H1 (cell line): ENCODE data around the gene HOXD12. TPM values are rescaled to one million over a fixed set of nuclear protein-coding genes. Genes with fewer than 3 reads are reported as not detected.

Source experiments
- CTCF ChIA-PET: fragments of 300-600 bp; sonication (Branson Sonifier 250); formaldehyde crosslinking; loops from one replicate; lab custom pipeline; 2021; ENCODE audit not compliant: partially characterized antibody; lab: Charles Lee
- POLR2A ChIA-PET: fragments of 300-600 bp; sonication (Branson Sonifier 250); formaldehyde crosslinking; loops from one replicate; lab custom pipeline; 2021; ENCODE audit warnings: inconsistent platforms; ENCODE audit not compliant: partially characterized antibody; lab: Charles Lee
- DNase-seq, 2 experiments: peaks; one replicate each; pipeline versions ENCODE4 v3.0.0 to v3.0.0-alpha.2; 2010 to 2022; ENCODE audit warnings: low spot score in 2 of 2, low read depth in 1 of 2, mixed read lengths in 1 of 2
- FAIRE-seq: peaks from 2 replicates; lab custom pipeline; 2011; peaks lifted over from hg19 to GRCh38; lab: Jason Lieb, UNC
- H2AFZ ChIP-seq: 2 replicates; pipeline ENCODE4 v1.8.1; 2012; ENCODE audit warnings: low read length, inconsistent platforms
- H2AK5ac ChIP-seq: 2 replicates; pipeline ENCODE4 v1.6.1; 2013; ENCODE audit warnings: low read depth, low read length
- H2BK120ac ChIP-seq: replicated peaks from 2 replicates; pipeline ENCODE3; 2013; ENCODE audit warnings: low read depth, low read length, inconsistent platforms
- H2BK12ac ChIP-seq: 2 replicates; pipeline ENCODE4 v1.6.1; 2013; ENCODE audit warnings: low read depth, low read length
- H2BK15ac ChIP-seq: 2 replicates; pipeline ENCODE4 v1.6.1; 2013; ENCODE audit warnings: low read length
- H2BK20ac ChIP-seq: 2 replicates; pipeline ENCODE4 v1.6.1; 2013; ENCODE audit warnings: low read length
- H2BK5ac ChIP-seq: 2 replicates; pipeline ENCODE4 v1.6.1; 2013; ENCODE audit warnings: low read depth, low read length
- H3K14ac ChIP-seq: 2 replicates; pipeline ENCODE4 v1.6.1; 2013; ENCODE audit warnings: inconsistent platforms; ENCODE audit not compliant: insufficient read length
- H3K18ac ChIP-seq: 2 replicates; pipeline ENCODE4 v1.6.1; 2013; ENCODE audit warnings: low read length; ENCODE audit errors: extremely low read depth
- H3K23ac ChIP-seq: 2 replicates; pipeline ENCODE4 v1.6.1; 2013; ENCODE audit warnings: inconsistent platforms; ENCODE audit not compliant: insufficient read length
- H3K23me2 ChIP-seq: 2 replicates; pipeline ENCODE4 v1.6.1; 2013; ENCODE audit warnings: low read depth, low read length
- H3K27ac ChIP-seq: 2 replicates; pipeline ENCODE4 v1.6.1; 2011; ENCODE audit warnings: low read depth, low read length, inconsistent platforms
- H3K27me3 ChIP-seq, 4 experiments: replicated peaks in 1 of 4; 1 replicate in 1 of 4; 2 replicates in 3 of 4; pipeline versions ENCODE4 v1.6.1 to v1.8.1; 2011 to 2013; ENCODE audit warnings: low read length in 3 of 4, mild to moderate bottlenecking in 3 of 4, inconsistent platforms in 2 of 4, mixed read lengths in 2 of 4, moderate library complexity in 1 of 4; ENCODE audit not compliant: control insufficient read depth in 3 of 4, insufficient read depth in 3 of 4; ENCODE audit errors: extremely low read depth in 1 of 4
- H3K36me3 ChIP-seq, 4 experiments: 2 replicates each; pipeline versions ENCODE4 v1.6.1 to v1.8.1; 2011 to 2013; ENCODE audit warnings: mild to moderate bottlenecking in 4 of 4, low read length in 3 of 4, moderate library complexity in 2 of 4, control low read depth in 1 of 4, inconsistent platforms in 1 of 4; ENCODE audit not compliant: insufficient read depth in 4 of 4, control insufficient read depth in 2 of 4
- H3K4ac ChIP-seq: replicated peaks from 2 replicates; pipeline ENCODE3; 2013; ENCODE audit warnings: low read length, low read depth, mixed read lengths, inconsistent platforms; ENCODE audit not compliant: insufficient read length
- H3K4me1 ChIP-seq, 4 experiments: replicated peaks in 1 of 4; 1 replicate in 1 of 4; 2 replicates in 3 of 4; pipeline versions ENCODE4 v1.6.1 to v1.8.1; 2011 to 2013; ENCODE audit warnings: low read length in 3 of 4, inconsistent platforms in 2 of 4, mixed read lengths in 1 of 4; ENCODE audit not compliant: insufficient read depth in 4 of 4, control insufficient read depth in 3 of 4
- H3K4me2 ChIP-seq, 2 experiments: 2 replicates each; pipeline versions ENCODE4 v1.6.1 to v1.8.1; 2011 to 2013; ENCODE audit warnings: low read depth in 2 of 2, low read length in 2 of 2, control low read depth in 1 of 2, inconsistent platforms in 1 of 2, mild to moderate bottlenecking in 1 of 2; ENCODE audit not compliant: insufficient read depth in 1 of 2
- H3K4me3 ChIP-seq, 4 experiments: fragments of 200-600, 300-600 bp in 1 of 4; sonication (generic), shearing (Covaris generic), sonication (Bioruptor Twin) in 1 of 4; 2 replicates each; pipeline versions ENCODE4 v1.5.1 to v1.8.1; 2011 to 2016; ENCODE audit warnings: low read length in 4 of 4, low read depth in 3 of 4, control low read depth in 2 of 4, inconsistent platforms in 2 of 4, mild to moderate bottlenecking in 2 of 4, mixed read lengths in 1 of 4, moderate library complexity in 1 of 4; ENCODE audit not compliant: insufficient read depth in 2 of 4; ENCODE audit errors: extremely low read depth in 1 of 4
- H3K56ac ChIP-seq: replicated peaks from 2 replicates; pipeline ENCODE3; 2013; ENCODE audit warnings: low read depth, mild to moderate bottlenecking, mixed read lengths, low read length, inconsistent platforms; ENCODE audit not compliant: insufficient read length
- H3K79me1 ChIP-seq: 2 replicates; pipeline ENCODE4 v1.6.1; 2013; ENCODE audit warnings: low read depth, low read length, control low read depth
- H3K79me2 ChIP-seq, 2 experiments: 2 replicates each; pipeline versions ENCODE4 v1.6.1 to v1.8.1; 2012 to 2013; ENCODE audit warnings: low read length in 2 of 2, mild to moderate bottlenecking in 2 of 2, inconsistent platforms in 1 of 2; ENCODE audit not compliant: insufficient read depth in 2 of 2, control insufficient read depth in 1 of 2
- H3K9ac ChIP-seq, 4 experiments: replicated peaks in 1 of 4; 1 replicate in 1 of 4; 2 replicates in 3 of 4; pipeline versions ENCODE4 v1.6.1 to v1.8.1; 2011 to 2013; ENCODE audit warnings: low read depth in 3 of 4, low read length in 3 of 4, control low read depth in 2 of 4, mild to moderate bottlenecking in 2 of 4, moderate library complexity in 2 of 4, inconsistent platforms in 1 of 4; ENCODE audit errors: extremely low read depth in 1 of 4
- H3K9me3 ChIP-seq, 2 experiments: 2 replicates each; pipeline versions ENCODE4 v1.6.1 to v1.8.1; 2012 to 2013; ENCODE audit warnings: mild to moderate bottlenecking in 2 of 2, moderate library complexity in 2 of 2, control low read depth in 1 of 2, inconsistent platforms in 1 of 2, low read depth in 1 of 2, low read length in 1 of 2, mixed read lengths in 1 of 2; ENCODE audit not compliant: insufficient read depth in 2 of 2
- H4K20me1 ChIP-seq, 2 experiments: replicated peaks in 1 of 2; 2 replicates each; pipeline versions ENCODE3 to v1.8.1; 2011 to 2013; ENCODE audit warnings: inconsistent platforms in 2 of 2, low read length in 2 of 2, mild to moderate bottlenecking in 1 of 2; ENCODE audit not compliant: insufficient read depth in 2 of 2, control insufficient read depth in 1 of 2
- H4K5ac ChIP-seq: 2 replicates; pipeline ENCODE4 v1.6.1; 2013; ENCODE audit warnings: low read length, low read depth, mixed read lengths, inconsistent platforms; ENCODE audit not compliant: insufficient read length
- H4K8ac ChIP-seq: 2 replicates; pipeline ENCODE4 v1.8.0; 2013; ENCODE audit warnings: mild to moderate bottlenecking, moderate library complexity, low read length, inconsistent platforms; ENCODE audit not compliant: insufficient read depth; ENCODE audit errors: extremely low read depth
- H4K91ac ChIP-seq: replicated peaks from 2 replicates; pipeline ENCODE3; 2013; ENCODE audit warnings: low read length, mixed read lengths, inconsistent platforms; ENCODE audit not compliant: insufficient read length
- ATF2 ChIP-seq: IDR thresholded peaks from 2 replicates; pipeline ENCODE4 v1.6.1; 2012; ENCODE audit warnings: low read length, inconsistent platforms
- BCL11A ChIP-seq, 2 experiments: IDR thresholded peaks; one replicate each; pipeline ENCODE4 v1.6.1; 2011; ENCODE audit warnings: low read depth in 2 of 2, low read length in 2 of 2, mild to moderate bottlenecking in 2 of 2
- CREB1 ChIP-seq: IDR thresholded peaks from 2 replicates; pipeline ENCODE4 v1.6.1; 2012; ENCODE audit warnings: inconsistent platforms
- CTBP2 ChIP-seq: IDR thresholded peaks from 2 replicates; pipeline ENCODE4 v1.7.0; 2011; ENCODE audit warnings: borderline replicate concordance, mild to moderate bottlenecking, moderate library complexity, mixed read lengths, low read length; ENCODE audit not compliant: insufficient read depth, insufficient read length
- EZH2 ChIP-seq: fragments of 200-600 bp; sonication (generic); IDR thresholded peaks from 2 replicates; pipeline ENCODE4 v1.7.1; 2012; ENCODE audit warnings: low read depth, mild to moderate bottlenecking, moderate library complexity, low read length, inconsistent platforms; ENCODE audit not compliant: severe bottlenecking
- HDAC6 ChIP-seq: IDR thresholded peaks from one replicate; pipeline ENCODE4 v1.7.1; 2012; ENCODE audit warnings: low read depth, mild to moderate bottlenecking, inconsistent platforms, low read length, moderate library complexity
- RBBP5 ChIP-seq: IDR thresholded peaks from 2 replicates; pipeline ENCODE4 v1.7.1; 2012; ENCODE audit warnings: low read depth, mild to moderate bottlenecking, inconsistent platforms, low read length, moderate library complexity, borderline replicate concordance
- RFX5 ChIP-seq: IDR thresholded peaks from 2 replicates; pipeline ENCODE4 v1.6.1; 2011; ENCODE audit warnings: low read depth, low read length, improper control_type of control experiment, borderline replicate concordance
- RNF2 ChIP-seq: fragments of 200-900, 300-1000 bp; sonication (generic); IDR thresholded peaks from 2 replicates; pipeline ENCODE4 v1.7.1; 2016; ENCODE audit warnings: borderline replicate concordance, low read depth, mild to moderate bottlenecking, antibody characterized with exemption, low read length; ENCODE audit not compliant: poor library complexity, severe bottlenecking; ENCODE audit errors: missing control alignments
- SIRT6 ChIP-seq: IDR thresholded peaks from one replicate; pipeline ENCODE4 v1.7.1; 2012; ENCODE audit warnings: low read length, inconsistent platforms
- SP2 ChIP-seq: IDR thresholded peaks from 2 replicates; pipeline ENCODE4 v1.6.1; 2012; ENCODE audit warnings: mild to moderate bottlenecking, low read length, inconsistent platforms
- SUZ12 ChIP-seq: fragments of 200-600 bp; sonication (generic); IDR thresholded peaks from 2 replicates; pipeline ENCODE4 v1.6.1; 2012; ENCODE audit warnings: mild to moderate bottlenecking, inconsistent platforms, low read length, moderate library complexity, mixed read lengths
- polyA plus RNA-seq, 7 experiments: library from polyadenylated mRNA; depleted of rRNA in 3 of 7; stranded (reverse) in 5 of 7; unstranded in 2 of 7; fragments of >200 nt in 5 of 7; fragments of 200-250 nt in 2 of 7; gene quantifications; 1 replicate in 5 of 7; 2 replicates in 1 of 7; 4 replicates in 1 of 7; pipeline versions ENCODE4 v1.2.1 to v1.2.3, GENCODE V29; 2011 to 2013; ENCODE audit warnings: missing spikeins in 2 of 7, mixed read lengths in 2 of 7
- total RNA-seq: library from RNA; stranded (reverse); fragmentation: NEBNext Ultra II Directional; extraction: Animal tissue kit (Norgen Biotek cat#: 25700); gene quantifications from 2 replicates; pipeline ENCODE4 v1.2.1, GENCODE V29; 2021

HOXD12 gene
- total and polyA plus RNA-seq, 2 of the 8 experiments (the other 6 are each of a cell fraction or from before 2014, with no cell fraction given) = not detected

GRCh38 chr2:176089843-176090395 is 9.7 kb upstream of the HOXD12 start:
- Histone ChIP-seq H4K5ac (no peak overlapping the region), H2BK120ac (no peak overlapping the region), H4K91ac (no peak overlapping the region), H2AFZ (no peak overlapping the region), H3K4me1 (peaks cover 0 to 12% (median 10%) of the 10 kb centered on the region in 4 experiments; a peak in 6 of 7 replicates), H3K27me3 (peaks cover 93 to 100% (median 99%) of the 10 kb centered on the region in 4 experiments), H3K14ac (no peak overlapping the region), H3K9ac (no peak overlapping the region), H4K8ac (no peak overlapping the region), H2BK5ac (no peak overlapping the region), H3K4ac (no peak overlapping the region), H2BK12ac (peak overlapping the region; percentile 55; the same call in 1 of the 2 replicates), H3K79me1 (no peaks in the 10 kb centered on the region), H2BK20ac (no peak overlapping the region), H2AK5ac (no peak overlapping the region), H3K18ac (no peak overlapping the region), H3K79me2 (no peaks in the 10 kb centered on the region), H3K56ac (no peak overlapping the region), H3K4me3 (no peak overlapping the region), H2BK15ac (0 out of 2 replicates have a peak overlapping the region, but pooled peaks have one; percentile 49), H3K23me2 (peaks cover 2% of the 10 kb centered on the region; the same call in 1 of the 2 replicates), H3K4me2 (no peak overlapping the region), H3K9me3 (no peaks in the 10 kb centered on the region; a peak in 1 of 4 replicates), H4K20me1 (peaks cover 19 to 37% of the 10 kb centered on the region in 2 experiments), H3K36me3 (peaks cover 0 to 5% (median 0%) of the 10 kb centered on the region in 4 experiments; a peak in 1 of 8 replicates), H3K23ac (no peak overlapping the region), H3K27ac (no peak overlapping the region)
- DNase-seq = peak in 1 of 2 experiments; percentile 40
- ChIA-PET POLR2A (no interaction called here), CTCF (interaction anchor here (1.0 to 2.7 kb wide), 4 partner anchors 10 to 400 kb away, joined by 3 to 13 read pairs (median 8); no protein-coding TSS in a partner anchor)
- FAIRE-seq = no peak
- TF ChIP-seq EZH2 = peak; percentile 21
- peak; percentile 1; the same call in 1 of the 2 replicates for TF ChIP-seq SUZ12
- TF ChIP-seq HDAC6 = no peak
- TF ChIP-seq RNF2 = peak; percentile 89
- no peak for TF ChIP-seq BCL11A (IDR thresholded peaks at IDR 0.05; ENCODE audit: low read depth in 2 of 2, low read length in 2 of 2)
- no peak for TF ChIP-seq ATF2
- TF ChIP-seq RFX5 = no peak
- TF ChIP-seq SIRT6 = no peak
- no peak for TF ChIP-seq CREB1
- TF ChIP-seq RBBP5 = no peak
- no peak for TF ChIP-seq CTBP2
- TF ChIP-seq SP2 = no peak
